ENCODE measurements around the gene CCDC3. TPM values are rescaled to one million over a fixed set of nuclear protein-coding genes. Genes with fewer than 3 reads are reported as not detected.

The CCDC3 gene
- total RNA-seq, 2 donors from 2014 or later: 8.7 to 25.5 TPM

DNA sequence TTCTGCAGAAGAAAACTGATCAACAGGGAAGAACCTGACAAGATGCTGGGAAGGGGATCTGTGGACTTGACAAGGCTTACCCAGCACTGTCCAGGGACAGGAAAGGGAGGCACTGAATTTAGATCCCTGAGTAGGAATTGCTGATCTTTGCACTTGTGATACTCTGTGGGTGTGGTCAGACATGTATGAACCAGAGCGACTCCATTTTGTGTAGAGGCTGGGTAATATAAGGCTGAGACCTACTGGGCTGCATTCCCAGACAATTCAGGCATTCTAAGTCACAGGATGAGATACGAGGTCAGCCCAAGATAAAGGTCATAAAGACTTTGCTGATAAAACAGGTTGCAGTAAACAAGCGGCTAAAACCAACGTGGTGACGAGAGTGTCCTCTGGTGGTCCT is 60.7 kb downstream of the CCDC3 start:
- DNase-seq: no peak
- no peak for ATAC-seq
- intact Hi-C loops (cut with DNase I): no loop called here

DNA sequence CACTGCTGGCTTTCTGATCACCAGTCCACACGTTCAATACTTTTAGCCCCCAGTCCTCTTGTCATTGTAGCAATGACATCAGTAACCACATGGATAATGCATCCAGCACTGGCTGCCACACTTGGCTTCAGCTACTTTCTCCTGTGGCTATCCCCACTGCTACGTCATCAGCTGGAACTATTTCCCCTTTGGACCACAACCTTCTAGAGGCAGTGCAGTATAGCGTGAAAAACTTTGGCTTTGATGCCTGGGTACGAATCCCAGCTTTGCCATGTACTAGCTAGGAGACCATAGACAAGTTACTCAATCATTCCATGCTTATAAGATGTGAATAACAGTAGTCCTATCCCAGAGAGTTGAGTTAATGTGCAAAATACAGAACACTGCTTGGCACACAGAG is 63.2 kb downstream of the CCDC3 start:
- intact Hi-C loops (cut with DNase I): no loop called here
- no peak for DNase-seq
- no peak for ATAC-seq

DNA sequence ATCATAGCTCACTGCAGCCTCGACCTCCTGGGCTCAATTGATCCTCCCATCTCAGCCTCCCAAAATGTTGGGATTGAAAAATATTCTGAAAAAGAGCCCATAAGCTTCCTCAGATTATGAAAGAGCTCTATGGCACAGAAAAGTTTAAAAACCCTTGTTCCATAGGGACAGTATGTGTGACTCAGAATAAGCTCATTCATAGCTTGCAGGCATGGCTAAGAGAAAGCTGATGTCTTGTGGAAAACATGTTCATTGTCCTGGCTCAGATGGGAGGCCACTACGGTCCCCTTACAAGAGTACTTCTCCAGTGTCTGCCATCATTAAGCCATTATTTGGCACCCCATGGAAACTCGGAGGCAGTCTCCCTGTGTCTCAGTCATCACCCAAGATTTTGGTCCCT is 64.0 kb downstream of the CCDC3 start:
- no peak for ATAC-seq
- intact Hi-C loops (cut with DNase I): no loop called here

DNA sequence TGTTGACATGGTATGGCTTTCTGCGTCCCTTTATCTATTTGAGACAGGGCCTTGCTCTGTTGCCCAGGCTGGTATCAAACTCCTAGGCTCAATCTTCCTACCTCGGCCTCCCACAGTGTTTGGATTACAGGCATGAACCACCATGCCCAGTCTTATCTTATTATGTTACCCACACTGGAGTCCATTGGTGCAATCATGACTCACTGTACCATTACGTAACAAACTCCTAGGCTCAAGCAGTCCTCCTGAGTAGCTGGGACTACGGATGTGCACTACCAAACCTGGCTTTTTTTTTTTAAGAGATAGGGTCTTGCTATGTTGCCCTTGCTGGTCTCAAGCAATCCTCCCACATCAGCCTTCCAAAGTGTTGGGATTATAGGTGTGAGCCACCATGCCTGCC is 66.7 kb downstream of the CCDC3 start:
- ATAC-seq (no peak), DNase-seq (no peak)
- intact Hi-C loops (cut with DNase I): no loop called here

More for the DNA sequence above, 64.0 kb downstream of the CCDC3 start:
- no peak for DNase-seq

DNA sequence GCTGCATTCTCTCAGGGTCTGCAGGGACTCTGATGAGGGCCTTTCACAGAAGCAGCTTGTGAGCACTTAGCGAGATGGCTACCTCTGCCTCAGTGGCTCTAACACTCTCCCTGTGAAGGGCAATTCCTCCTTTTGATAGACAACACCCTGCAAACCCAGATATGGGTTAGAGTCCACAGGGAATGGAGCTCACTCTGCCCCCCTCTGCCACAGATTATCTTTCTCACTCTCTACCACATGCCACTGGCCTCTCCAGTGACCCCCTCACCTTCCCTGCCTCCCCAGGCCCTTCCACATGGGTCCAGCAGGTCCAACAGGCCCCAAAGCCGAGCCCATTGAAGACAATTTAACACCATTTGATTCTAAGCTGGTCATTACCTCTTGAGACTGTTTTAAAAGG is 72.1 kb downstream of the CCDC3 start:
- no peak for DNase-seq
- ATAC-seq: no peak
- intact Hi-C loops (cut with DNase I): no loop called here

DNA sequence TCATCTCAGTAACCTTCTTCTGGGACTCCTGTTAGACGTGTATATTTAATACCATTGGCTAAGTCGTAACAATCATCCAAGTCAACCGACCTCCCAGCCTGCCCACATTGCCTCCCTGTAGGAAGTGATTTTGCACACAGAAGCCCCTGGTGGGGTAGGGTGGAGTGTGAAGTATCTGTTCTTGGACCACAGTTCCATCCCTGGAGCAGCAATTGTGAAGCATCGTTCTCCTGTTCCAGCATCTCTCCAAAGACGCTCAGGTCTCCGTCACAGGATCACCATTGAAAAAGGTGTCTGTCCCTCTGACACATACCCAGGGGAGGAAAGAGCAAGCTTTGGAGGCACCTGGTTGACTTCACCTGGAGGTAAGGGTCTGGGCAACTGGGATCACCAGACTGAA is 72.9 kb downstream of the CCDC3 start:
- intact Hi-C loops (cut with DNase I): no loop called here
- ATAC-seq: no peak
- no peak for DNase-seq

DNA sequence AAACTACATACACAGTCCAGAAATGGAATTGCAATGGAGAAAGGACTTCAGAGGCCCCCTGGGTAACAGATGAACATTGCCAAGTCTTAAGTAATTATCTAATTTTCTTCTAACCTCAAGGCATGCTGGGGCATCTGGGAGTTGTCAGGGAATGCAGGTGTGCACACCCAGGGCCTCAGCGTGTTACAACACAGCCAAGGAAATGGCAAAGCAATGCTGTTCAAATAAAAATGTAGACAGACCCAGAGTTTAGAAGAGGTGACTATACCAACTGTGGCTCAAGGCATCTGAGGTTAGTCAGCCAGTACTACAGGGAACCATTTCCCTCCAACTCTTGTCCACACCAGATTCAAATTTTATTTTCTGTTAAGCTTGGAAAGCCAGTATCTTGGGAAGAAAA is 73.6 kb downstream of the CCDC3 start:
- DNase-seq (no peak), ATAC-seq (no peak)
- intact Hi-C loops (cut with DNase I): no loop called here

DNA sequence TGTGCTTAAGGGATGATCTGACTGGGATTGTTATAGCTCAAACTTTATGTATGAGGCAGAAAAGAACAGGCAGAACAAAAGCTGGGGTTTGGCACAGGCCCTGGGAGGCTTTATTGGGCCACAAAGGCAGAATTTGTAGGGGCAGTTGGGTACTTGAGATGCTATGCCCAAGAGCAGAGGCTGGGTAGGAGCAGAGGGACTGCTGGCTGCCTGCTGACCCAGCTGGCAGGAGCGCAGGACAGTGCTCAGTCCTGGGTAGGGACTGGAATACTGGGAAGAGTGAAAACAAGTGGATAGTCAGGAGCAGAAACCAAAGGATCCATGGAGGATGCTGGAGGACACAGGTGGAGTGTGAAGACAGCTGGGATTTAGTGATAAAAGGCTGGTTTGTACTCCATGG is 75.7 kb downstream of the CCDC3 start:
- ATAC-seq (no peak), DNase-seq (no peak)
- intact Hi-C loops (cut with DNase I): no loop called here

DNA sequence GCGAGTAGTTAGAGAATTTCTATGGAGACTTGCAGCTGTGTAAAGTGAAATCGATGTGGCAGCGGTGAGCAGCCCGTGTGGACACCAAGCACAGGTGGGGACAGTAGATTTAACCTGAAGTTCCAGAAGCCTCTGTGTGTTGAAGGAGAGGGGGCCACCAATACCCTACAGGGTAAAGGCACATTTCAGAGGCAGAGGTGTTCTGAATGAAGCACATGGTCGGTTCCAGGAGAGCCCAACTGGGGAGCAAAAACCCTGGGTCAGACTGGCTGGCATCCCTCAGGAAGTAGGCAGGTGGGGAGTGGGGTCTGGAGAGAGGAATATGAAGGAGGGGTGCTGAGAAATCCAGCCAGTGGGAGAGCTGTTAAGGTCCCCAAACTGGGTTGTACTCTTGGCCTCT is 76.6 kb downstream of the CCDC3 start:
- ATAC-seq (no peak), DNase-seq (no peak)
- intact Hi-C loops (cut with DNase I): no loop called here

DNA sequence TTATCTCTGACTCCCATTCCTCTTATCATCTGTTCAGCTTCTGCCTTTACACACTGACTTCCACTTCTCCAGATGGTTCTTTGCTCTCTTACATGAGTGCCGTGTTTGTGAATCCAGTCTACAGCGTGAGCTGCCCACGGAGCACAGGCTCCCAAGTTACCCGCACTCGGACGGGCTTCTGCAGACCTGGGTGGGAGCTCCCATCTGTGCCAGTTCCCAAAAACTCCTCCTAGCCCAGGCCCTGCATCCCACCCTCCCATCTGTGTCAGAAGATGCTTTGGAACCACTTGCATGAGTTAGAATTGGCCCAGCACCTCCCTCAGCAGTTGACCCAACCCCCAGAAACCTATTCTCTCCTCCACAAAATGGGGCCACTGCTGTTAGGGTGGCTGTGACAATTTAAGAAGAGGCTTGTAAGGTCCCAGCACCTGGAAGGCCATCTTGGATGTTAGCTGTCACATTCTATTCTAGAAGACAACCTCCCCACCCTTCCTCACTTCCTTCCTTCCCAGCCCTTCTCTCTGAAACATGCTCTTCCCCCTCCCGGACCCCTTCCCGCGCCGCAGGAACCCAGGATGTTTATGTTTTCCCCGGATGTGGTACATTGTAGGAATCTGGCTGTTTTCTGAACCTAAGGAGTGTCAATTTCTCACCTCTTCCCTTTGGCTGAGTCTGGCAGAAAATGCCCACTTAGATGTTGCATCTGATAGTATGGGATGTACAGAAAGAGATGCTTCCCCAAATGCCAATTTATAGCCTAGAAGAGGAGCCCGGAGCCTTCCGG is 79.2 kb downstream of the CCDC3 start:
- no peak for ATAC-seq
- intact Hi-C loops (cut with DNase I): no loop called here
- DNase-seq: no peak

DNA sequence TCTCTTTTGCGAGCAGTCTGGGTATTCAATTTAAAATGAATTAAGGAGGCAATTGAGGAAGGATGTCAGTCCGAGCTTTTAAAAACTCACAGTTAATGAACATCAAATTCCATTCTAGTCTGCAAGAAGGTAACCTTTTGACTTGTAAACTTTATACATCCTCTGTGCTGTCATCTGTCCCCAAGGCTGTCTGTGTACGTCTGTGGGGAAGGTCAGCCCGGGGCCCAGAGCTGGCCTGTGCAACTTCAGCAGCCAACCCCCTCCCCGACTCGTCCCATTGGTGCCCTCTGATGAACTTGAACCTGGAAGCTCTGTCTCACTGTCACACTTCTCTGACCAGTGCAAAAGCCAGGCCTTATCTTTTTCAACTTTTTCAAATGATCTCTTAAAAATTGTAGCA is 80.3 kb downstream of the CCDC3 start:
- peak; percentile 30 to 63 for ATAC-seq
- intact Hi-C loops (cut with DNase I): no loop called here
- DNase-seq: no peak

DNA sequence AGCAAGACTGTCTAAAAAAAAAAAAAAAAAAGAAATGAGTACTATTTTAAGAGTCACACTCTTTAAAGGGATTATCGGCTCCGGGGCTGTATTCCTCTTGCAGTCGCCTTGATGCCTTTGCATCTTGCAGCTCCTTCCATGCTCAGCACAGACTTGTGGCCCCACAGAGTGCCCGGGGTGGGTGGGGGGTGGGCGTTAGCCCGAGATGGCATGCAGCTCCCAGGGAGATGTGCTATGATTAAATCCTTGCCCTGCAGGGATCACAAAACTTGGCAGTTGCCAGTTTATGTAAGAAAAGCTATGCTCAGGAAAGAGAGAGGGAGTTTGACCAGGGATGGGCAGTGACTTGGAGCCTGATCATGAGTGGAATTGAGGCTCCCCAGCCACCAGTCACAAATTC is 81.9 kb downstream of the CCDC3 start:
- intact Hi-C loops (cut with DNase I): loop anchor here in 1 of 2 donors (5.0 kb wide), 1 partner anchor 138 kb away; no protein-coding TSS in a partner anchor
- DNase-seq (no peak), ATAC-seq (peak in 1 of 2 donors; percentile 27)

DNA sequence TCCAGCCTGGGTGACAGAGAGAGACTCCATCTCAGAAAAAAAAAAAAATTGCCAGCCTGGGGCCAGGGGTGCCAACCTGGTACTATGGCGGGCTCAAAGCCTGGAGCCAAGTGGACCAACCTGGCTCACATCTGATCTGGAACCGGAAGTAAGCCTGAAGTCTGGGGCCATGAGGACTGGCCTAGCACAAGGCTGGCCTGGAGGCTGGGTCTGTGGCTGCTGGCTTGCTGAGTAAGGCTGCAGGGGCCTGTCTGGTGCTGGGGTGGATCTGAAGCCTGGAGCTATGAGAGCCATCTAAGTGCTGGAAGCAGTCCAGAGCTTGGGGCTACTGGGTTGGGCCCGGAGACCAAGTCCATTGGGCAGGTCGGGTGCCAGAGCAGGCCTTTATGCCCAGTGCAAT is 84.9 kb downstream of the CCDC3 start:
- DNase-seq (no peak), ATAC-seq (no peak)
- intact Hi-C loops (cut with DNase I): loop anchor here in 1 of 2 donors (5.0 kb wide), 1 partner anchor 141 kb away; no protein-coding TSS in a partner anchor

DNA sequence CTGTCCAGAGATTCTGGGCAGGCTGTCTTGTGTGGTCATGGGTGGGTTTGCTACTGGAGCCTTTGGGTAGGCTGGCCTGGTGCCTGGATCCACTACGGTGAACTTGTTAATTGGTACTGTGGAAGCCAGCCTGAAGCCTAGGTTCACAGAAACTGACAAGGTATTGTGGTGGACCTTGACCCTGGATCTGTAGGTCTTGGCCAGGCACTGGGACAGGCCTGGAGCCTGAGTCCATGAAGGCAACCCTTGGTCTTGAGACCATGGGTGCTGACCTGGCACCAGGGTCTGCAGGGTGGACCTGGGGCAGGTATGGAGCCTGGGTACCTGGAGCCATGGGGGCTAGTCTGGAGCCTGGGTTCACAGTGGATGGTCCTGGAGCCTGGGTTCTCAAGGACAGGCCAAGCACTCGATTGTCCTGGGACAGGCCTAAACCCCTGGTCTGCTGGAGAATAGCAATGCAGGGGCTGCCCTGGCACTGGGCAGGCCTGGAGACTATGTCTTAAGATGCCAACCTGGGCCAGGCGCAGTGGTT is 85.8 kb downstream of the CCDC3 start:
- intact Hi-C loops (cut with DNase I): loop anchor here in 1 of 2 donors (5.0 kb wide), 1 partner anchor 142 kb away; no protein-coding TSS in a partner anchor
- no peak for ATAC-seq

DNA sequence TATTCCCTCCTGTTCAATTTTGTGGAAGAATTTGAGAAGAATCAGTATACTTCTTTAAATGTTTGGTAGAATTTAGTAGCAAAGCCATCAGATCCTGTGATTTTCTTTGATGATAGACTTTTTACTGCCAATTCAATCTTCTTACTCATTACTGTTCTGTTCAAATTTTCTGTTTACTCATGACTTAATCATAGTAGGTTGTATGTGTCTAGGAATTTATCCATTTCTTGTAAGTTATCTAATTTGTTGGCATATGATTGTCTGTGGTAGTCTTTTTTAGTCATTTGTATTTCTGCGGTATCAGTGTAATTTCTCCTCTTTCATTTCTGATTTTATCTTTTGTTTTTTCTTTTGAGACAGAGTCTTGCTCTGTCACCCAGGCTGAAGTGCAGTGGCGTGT is 87.4 kb downstream of the CCDC3 start:
- no peak for DNase-seq
- ATAC-seq: no peak
- intact Hi-C loops (cut with DNase I): no loop called here

More for the DNA sequence above, 85.8 kb downstream of the CCDC3 start:
- no peak for DNase-seq

DNA sequence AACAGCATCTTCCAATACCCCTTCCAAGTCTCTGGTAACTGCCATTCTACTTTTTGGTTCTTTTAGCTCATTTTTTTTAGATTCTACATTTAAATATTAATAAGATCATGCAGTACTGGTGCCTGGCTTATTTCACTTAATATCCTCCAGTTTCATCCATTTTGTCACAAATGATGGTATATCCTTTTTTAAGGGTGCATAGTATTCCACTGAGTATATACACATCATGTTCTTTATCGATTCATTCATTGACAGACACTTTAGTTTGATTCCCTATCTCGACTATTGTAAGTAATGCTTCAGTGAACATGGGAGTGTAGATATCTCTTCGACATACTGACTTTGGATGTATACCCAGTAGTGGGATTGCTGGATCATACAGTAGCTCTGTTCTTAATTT is 89.7 kb downstream of the CCDC3 start:
- DNase-seq: no peak
- intact Hi-C loops (cut with DNase I): no loop called here
- ATAC-seq: no peak

DNA sequence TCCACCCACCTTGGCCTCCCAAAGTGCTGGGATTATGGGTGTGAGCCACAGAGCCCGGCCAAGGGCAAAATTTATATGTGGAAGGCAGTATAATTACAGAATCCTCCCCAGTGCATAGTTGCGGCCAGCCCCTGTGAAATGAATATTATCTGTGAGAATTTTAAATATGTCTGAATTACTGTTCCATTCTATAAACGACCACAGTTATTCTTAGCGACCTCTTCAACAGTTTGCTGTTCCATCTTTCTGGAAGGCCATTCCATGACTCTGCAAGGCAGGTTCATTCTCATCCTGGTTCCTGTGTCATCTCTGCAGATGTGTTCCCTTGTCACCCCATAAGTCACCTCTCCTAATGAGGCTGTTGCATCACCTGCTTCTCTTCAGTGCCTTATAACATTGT is 90.7 kb downstream of the CCDC3 start:
- DNase-seq (no peak), ATAC-seq (no peak)
- intact Hi-C loops (cut with DNase I): no loop called here

DNA sequence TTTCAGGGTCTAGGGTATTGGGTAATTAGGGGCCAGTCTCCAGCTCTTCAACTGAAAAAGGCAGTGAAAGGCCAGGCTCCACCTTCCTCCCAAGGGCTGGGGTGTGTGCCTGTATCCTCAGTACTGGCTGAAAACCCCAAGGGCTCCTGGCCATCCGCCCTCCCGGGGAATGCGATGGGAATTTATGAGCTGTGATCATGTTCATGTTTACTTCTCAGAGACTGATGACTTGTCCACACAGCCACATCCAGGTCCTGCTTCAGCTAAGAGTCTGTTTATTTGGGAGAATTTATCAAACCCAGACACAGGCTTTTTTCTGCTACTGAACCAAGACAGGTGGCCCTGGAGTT is 91.7 kb downstream of the CCDC3 start:
- intact Hi-C loops (cut with DNase I): loop anchor here (10.0 kb wide), 4 partner anchors 125 to 695 kb away; no protein-coding TSS in a partner anchor
- no peak for ATAC-seq
- no peak for DNase-seq

DNA sequence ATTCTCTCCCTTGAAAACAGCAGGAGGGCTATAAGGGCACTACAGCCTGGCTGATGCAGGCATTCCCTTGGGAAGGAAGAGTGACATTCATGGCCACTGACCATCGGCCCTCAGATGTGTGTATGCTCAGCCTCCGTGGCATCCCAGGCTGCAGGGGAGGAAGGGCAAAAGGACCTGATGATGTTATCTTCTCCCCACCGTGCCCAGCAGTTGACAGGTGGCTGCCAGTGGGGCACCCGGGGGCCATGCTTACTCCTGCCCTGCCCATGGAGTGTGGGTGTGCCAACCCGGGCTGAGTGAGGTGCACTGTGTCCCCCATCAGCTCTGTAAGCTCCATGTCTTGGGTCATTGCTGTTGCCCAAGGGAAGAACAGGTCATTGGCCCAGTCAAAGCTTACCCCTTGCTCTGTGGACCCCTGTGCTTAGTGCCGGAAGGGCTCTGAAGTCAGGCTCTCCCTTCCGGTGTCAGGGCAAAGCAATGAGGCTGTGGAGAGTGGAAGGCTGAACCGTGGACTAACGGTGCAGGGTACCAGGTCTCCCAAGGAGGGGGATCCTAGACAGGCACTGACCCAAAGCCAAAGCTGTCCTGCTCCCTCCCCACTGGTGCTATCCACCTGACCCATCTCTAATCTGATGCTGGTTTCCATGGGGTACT is 92.2 kb downstream of the CCDC3 start:
- intact Hi-C loops (cut with DNase I): loop anchor here (10.0 kb wide), 4 partner anchors 125 to 695 kb away; no protein-coding TSS in a partner anchor
- DNase-seq (no peak), ATAC-seq (no peak)

DNA sequence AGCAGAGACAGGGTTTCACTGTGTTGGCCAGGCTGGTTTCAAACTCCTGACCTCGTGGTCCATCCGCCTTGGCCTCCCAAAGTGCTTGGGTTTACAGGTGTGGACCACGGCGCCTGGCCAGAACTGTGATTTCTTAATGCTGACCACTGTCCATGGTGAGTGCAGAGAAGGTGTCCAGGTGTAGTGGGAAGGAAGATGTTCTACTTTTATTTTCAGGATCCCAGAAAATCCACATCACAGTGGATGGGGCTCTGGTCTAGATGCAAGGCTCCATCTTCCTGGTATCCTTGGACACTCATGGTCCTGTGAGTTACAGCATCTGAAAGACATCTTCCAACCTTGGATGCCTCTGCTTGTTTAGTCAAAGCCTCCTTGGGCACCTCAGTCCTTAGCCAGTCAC is 92.7 kb downstream of the CCDC3 start:
- DNase-seq: no peak
- ATAC-seq: no peak
- intact Hi-C loops (cut with DNase I): loop anchor here (10.0 kb wide), 4 partner anchors 124 to 694 kb away; no protein-coding TSS in a partner anchor

All from left cardiac atrium (tissue), 4 donors.